Choroid plexus epithelial cell (primary cell): ENCODE data around the gene RACK1.
A peak's percentile ranks its signal among the peaks of the same experiment; 100 is the strongest.

Experiments
- DNase-seq: peaks from one replicate; pipeline ENCODE4 v3.0.0-alpha.2; 2010; ENCODE audit warnings: low read depth
- H3K4me3 ChIP-seq: 2 replicates; pipeline ENCODE4 v1.5.1; 2011; ENCODE audit warnings: low read depth, mild to moderate bottlenecking, control low read depth, low read length, moderate library complexity
- CTCF ChIP-seq: conservative IDR thresholded peaks from 2 replicates; pipeline ENCODE4 v1.5.1; 2011; ENCODE audit warnings: low read depth, mild to moderate bottlenecking, control low read depth, inconsistent platforms, low read length, moderate library complexity

The RACK1 gene

GRCh38 chr5:181203093-181203711, 40.5 kb downstream of the RACK1 start:
- TF ChIP-seq CTCF, result no peak
- DNase-seq, result peak; percentile 57
- H3K4me3 ChIP-seq, result no peak overlapping the region

DNA sequence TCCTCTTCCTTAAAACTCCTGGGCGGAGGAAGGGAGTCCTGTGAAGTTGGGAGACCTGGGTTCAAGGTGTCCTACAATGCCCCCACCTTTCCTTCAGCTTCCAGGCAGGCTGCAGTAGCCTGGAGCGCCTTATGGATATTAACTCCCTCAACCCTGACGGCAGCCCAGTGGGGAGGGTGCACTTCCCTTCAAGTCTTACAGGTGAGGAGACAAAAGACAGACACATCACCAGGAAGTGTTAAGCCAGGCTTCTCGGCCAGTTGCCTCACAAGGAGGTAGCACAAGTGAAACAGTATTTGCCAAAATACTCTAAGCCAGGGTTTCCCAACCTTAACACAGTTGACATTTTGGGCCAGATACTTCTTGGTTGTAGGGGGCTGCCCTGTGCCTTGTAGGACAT, 42.9 kb downstream of the RACK1 start:
- TF ChIP-seq CTCF, result no peak
- no peak overlapping the region for H3K4me3 ChIP-seq
- no peak for DNase-seq

- DNase-seq, result no peak
- H3K4me3 ChIP-seq, result no peak overlapping the region
- no peak for TF ChIP-seq CTCF
These were observed 43.6 kb downstream of the RACK1 start for GRCh38 chr5:181199881-181200638.

- TF ChIP-seq CTCF, result no peak
- no peak overlapping the region for H3K4me3 ChIP-seq
- DNase-seq, result no peak
These were observed 44.7 kb downstream of the RACK1 start for GRCh38 chr5:181198905-181199519.

- no peak for TF ChIP-seq CTCF
These were observed 45.5 kb downstream of the RACK1 start for GRCh38 chr5:181198106-181198685.

GRCh38 chr5:181197326-181197951, 46.3 kb downstream of the RACK1 start:
- TF ChIP-seq CTCF, result no peak
- DNase-seq, result no peak
- no peak overlapping the region for H3K4me3 ChIP-seq

More at GRCh38 chr5:181198106-181198685, 45.5 kb downstream of the RACK1 start:
- DNase-seq, result no peak
- H3K4me3 ChIP-seq, result no peak overlapping the region
